ENCODE data around the gene FLVCR1. TPM values are rescaled to one million over a fixed set of nuclear protein-coding genes. Genes with fewer than 3 reads are reported as not detected.
A peak's percentile ranks its signal among the peaks of the same experiment; 100 is the strongest.
"Not testable (repeated sequence)": the region's sequence is repeated elsewhere in the genome, so short reads cannot be mapped to it uniquely, and the experiment has no call there.

Gene FLVCR1
- polyA plus RNA-seq, 4 donors: 14.7 to 30.8 (median 24.0) TPM

DNA sequence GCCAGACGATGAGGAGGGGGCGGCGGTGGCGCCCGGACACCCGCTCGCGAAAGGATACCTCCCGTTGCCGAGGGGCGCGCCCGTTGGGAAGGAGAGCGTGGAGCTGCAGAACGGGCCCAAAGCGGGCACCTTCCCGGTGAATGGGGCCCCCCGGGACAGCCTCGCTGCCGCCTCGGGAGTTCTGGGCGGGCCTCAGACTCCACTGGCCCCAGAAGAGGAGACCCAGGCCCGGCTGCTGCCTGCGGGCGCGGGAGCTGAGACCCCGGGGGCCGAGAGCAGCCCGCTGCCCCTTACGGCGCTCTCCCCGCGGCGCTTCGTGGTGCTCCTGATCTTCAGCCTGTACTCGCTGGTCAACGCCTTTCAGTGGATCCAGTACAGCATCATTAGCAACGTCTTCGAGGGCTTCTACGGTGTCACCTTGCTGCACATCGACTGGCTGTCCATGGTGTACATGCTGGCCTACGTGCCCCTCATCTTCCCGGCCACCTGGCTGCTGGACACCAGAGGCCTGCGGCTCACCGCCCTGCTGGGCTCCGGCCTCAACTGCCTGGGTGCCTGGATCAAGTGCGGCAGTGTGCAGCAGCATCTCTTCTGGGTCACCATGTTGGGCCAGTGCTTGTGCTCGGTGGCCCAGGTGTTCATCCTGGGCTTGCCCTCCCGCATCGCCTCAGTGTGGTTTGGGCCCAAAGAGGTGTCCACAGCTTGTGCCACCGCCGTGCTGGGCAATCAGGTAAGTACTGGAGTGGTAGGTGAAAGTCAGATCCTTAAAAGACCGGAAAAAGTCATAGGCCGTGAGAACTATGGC lies 588 bp downstream of the FLVCR1 start:
- DNase-seq (ENCODE audit: low read depth in 4 of 4, low spot score in 3 of 4): peak in 1 of 4 donors; percentile 24

DNA sequence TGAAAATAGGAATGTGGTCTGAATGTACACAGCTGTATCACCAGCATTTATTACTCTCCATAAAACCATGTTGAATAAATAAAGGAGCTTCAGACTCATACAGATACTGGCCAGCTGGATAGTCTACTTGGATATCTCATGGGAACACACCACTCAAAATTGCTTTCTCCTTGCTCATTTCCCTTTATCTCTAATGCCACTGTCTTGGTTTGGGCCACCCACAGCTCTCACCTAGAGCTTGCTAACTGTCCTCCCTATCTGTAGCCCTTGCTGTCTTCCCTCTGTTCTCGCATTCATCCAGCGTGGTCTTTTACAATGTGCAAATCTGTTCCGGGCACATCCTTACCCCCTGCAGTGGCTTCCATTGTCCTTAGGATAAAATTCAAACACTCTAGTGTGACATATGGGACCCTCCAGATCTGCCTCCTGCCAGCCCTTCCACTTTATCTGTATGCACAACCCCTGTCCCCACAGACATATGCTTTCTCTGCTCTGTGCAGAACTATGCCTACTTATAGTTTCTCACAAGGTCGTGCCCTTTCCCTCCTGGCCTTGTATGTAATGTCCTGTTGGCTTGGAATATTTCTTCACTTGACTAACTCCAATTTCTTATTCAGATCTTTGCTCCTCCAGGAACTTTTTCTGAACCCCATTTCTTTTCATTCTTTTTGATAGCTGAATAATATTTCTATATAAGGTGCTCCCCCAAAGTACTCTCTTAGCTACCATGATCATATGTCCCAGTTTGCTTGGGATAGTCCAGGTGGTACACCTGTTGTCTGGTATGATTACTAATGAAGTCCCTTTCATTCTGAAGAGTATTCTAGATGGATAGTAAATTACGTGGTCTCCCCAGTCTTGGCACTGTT lies 2.9 kb downstream of the FLVCR1 start:
- no peak for DNase-seq (ENCODE audit: low read depth in 4 of 4, low spot score in 3 of 4)

- DNase-seq (ENCODE audit: low read depth in 4 of 4, low spot score in 3 of 4): no peak
Measured at GRCh38 chr1:212862111-212862690, 4.1 kb downstream of the FLVCR1 start.

DNA sequence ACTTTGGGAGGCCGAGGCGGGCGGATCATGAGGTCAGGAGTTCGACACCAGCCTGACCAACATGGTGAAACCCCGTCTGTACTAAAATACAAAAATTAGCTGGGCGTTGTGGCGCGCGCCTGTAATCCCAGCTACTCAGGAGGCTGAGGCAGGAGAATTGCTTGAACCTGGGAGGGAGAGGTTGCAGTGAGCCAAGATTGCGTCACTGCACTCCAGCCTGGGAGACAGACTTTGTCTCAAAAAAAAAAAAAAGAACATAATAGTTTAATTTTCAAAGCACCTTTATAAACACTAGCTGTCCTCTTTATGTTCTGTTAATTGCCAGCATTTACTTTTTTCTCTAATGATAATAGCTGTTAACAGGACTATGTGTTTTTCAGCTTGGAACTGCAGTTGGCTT lies 5.3 kb downstream of the FLVCR1 start:
- not testable (repeated sequence) for DNase-seq (ENCODE audit: low read depth in 4 of 4, low spot score in 3 of 4)

- DNase-seq (ENCODE audit: low read depth in 4 of 4, low spot score in 3 of 4): no peak
Measured at GRCh38 chr1:212864201-212864600, 6.1 kb downstream of the FLVCR1 start.

DNA sequence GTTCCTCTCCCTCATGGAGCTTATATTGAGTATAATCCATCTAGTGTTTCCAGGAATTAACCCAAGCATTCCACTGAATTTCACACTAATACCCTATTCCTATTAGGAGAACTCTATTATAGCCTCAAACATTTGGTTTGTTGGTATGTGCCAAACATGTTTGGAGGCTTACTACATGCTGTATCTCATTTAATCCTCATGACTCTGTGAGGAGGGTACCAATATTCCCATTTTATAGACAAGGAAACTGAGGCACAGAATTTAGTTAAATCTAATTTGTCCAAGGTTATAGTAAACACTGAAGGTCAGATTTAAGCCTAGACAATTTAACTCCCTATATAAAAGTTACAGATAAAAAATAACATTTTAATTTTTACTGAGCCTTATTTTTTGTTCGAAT lies 9.1 kb downstream of the FLVCR1 start:
- DNase-seq (ENCODE audit: low read depth in 4 of 4, low spot score in 3 of 4): no peak

GRCh38 chr1:212871976-212872375 lies 13.9 kb downstream of the FLVCR1 start:
- DNase-seq (ENCODE audit: low read depth in 4 of 4, low spot score in 3 of 4): no peak

- no peak for DNase-seq (ENCODE audit: low read depth in 4 of 4, low spot score in 3 of 4)
Measured at GRCh38 chr1:212873518-212873917, 15.4 kb downstream of the FLVCR1 start.

DNA sequence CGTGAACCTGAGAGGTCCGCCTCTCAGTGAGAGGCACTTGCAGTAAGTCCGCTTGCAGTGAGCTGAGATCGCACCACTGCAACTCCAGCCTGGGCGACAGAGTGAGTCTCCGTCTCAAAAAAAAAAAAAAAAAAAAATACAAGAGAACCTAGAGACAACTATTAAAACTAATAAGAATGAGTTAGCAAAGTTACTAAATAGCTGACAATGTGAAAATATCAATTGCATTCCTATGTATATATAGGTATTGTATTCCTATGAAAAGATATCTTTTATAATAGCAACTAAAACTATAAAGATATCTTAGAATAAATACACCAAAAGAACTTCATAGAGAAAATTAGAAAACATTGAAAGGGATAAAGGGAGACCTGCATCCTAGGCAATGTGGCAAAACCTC lies 20.3 kb downstream of the FLVCR1 start:
- no peak for DNase-seq (ENCODE audit: low read depth in 4 of 4, low spot score in 3 of 4)

- no peak for DNase-seq (ENCODE audit: low read depth in 4 of 4, low spot score in 3 of 4)
Measured at GRCh38 chr1:212879947-212880690, 22.0 kb downstream of the FLVCR1 start.

DNA sequence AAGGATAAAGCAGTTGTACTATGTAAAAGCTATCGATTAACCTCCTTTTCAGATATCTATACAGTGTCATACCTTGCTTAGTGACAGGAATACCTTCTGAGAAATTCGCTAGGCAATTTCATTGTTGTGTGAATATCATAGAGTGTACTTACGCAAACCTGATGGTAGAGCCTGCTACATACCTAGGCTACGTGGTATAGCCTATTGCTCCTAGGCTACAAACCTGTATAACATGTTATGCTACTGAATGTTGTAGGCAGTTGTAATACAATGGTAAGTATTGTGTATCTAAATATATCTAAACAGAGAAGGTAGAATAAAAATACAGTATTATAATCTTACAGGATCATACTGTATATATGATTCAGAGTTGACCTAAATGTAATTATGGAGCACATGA lies 26.5 kb downstream of the FLVCR1 start:
- no peak for DNase-seq (ENCODE audit: low read depth in 4 of 4, low spot score in 3 of 4)

GRCh38 chr1:212892108-212892507 lies 34.0 kb downstream of the FLVCR1 start:
- no peak for DNase-seq (ENCODE audit: low read depth in 4 of 4, low spot score in 3 of 4)

- no peak for DNase-seq (ENCODE audit: low read depth in 4 of 4, low spot score in 3 of 4)
Measured at GRCh38 chr1:212899845-212900244, 41.8 kb downstream of the FLVCR1 start.

DNA sequence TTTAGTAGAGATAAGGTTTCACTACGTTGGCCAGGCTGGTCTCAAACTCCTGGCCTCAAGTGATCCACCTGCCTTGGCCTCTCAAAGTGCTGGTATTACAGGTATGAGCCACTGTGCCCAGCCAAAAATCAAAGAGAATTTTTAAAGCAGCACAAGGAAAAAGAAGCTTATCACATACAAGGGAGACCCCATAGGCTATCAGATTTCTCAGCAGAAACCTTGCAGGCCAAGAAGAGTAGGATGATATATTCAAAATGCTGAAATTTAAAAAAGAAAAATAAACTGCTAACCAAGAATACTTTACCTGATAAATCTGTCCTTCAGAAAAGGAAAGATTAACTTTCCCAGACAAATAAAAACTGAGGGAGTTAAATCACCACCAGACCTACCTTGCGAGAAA lies 43.2 kb downstream of the FLVCR1 start:
- DNase-seq (ENCODE audit: low read depth in 4 of 4, low spot score in 3 of 4): no peak

DNA sequence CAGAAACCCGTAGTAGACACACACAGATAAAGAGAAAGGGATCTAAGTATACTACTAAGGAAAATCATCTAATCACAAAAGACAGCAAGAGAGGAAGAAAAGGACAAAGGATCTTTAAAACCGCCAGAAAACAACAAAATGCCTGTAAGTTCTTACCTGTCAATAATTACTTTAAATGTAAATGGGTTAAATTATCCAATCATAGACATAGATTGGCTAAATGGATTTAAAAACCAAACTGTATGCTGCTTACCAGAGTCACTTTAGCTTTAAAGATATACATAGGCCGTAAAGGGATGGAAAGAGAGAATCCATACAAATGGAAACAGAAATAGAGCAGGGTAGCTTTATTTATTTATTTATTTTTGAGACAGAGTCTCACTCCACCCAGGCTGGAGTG lies 44.0 kb downstream of the FLVCR1 start:
- no peak for DNase-seq (ENCODE audit: low read depth in 4 of 4, low spot score in 3 of 4)

- DNase-seq (ENCODE audit: low read depth in 4 of 4, low spot score in 3 of 4): no peak
Measured at GRCh38 chr1:212903664-212904063, 45.6 kb downstream of the FLVCR1 start.

DNA sequence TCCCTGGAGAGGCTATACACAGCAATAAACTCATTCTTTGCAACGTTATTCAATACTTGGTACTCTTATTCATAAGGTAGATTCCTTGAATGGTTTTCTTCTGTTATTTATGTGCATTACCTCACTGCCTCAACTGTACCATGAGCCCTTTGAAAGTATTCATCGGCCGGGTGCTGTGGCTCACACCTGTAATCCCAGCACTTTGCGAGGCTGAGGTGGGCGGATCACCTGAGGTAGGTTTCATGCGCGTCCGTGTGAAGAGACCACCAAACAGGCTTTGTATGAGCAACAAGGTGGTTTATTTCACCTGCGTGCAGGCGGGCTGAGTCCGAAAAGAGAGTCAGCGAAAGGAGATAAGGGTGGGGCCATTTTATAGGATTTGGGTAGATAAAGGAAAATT lies 50.0 kb downstream of the FLVCR1 start:
- not testable (repeated sequence) for DNase-seq (ENCODE audit: low read depth in 4 of 4, low spot score in 3 of 4)

GRCh38 chr1:212908971-212909370 lies 50.9 kb downstream of the FLVCR1 start:
- DNase-seq (ENCODE audit: low read depth in 4 of 4, low spot score in 3 of 4): no peak

DNA sequence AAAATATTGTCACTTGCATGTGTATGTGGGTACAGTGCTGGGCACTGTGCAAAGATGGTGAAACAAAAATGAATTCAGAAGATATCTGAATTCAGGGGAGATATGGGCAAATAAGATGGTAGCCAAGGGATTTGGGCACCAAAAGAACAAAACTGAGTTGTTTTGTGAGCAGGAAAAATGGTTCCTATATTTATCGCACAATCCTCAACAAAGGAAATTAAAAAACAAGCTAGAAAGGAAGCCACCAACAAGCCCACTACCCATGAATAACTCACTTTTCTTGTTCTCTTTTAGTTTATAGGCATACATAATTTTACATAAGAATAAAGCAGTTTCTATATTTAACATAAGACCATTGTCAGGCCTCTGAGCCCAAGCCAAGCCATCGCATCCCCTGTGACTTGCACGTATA lies 51.6 kb downstream of the FLVCR1 start:
- DNase-seq (ENCODE audit: low read depth in 4 of 4, low spot score in 3 of 4): no peak

DNA sequence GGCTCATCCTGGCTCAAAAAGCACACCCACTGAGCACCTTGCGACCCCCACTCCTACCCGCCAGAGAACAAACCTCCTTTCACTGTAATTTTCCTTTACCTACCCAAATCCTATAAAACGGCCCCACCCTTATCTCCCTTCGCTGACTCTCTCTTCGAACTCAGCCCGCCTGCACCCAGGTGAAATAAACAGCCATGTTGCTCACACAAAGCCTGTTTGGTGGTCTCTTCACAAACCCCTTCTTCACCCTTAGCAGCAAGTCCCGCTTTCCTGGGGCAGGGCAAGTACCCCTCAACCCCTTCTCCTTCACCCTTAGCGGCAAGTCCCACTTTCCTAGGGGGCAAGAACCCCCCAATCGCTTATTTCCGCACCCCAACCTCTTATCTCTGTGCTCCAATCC lies 52.1 kb downstream of the FLVCR1 start:
- not testable (repeated sequence) for DNase-seq (ENCODE audit: low read depth in 4 of 4, low spot score in 3 of 4)

DNA sequence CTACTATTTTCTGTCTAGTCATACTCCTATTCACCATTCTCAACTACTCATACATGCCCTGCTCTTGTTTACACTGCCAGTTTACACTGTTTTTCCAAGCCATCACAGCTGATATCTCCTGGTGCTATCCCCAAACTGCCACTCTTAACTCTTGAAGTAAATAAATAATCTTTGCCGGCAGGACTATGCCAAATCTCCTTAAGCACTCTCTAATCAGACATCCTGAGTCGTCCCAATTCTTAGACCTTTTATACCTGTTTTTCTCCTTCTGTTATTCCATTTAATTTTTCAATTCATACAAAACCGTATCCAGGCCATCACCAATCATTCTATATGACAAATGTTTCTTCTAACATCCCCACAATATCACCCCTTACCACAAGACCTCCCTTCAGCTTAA lies 55.6 kb downstream of the FLVCR1 start:
- DNase-seq (ENCODE audit: low read depth in 4 of 4, low spot score in 3 of 4): not testable (repeated sequence)

All from left renal pelvis (tissue), 4 donors.